ENCODE measurements around the gene SYP.

DNA sequence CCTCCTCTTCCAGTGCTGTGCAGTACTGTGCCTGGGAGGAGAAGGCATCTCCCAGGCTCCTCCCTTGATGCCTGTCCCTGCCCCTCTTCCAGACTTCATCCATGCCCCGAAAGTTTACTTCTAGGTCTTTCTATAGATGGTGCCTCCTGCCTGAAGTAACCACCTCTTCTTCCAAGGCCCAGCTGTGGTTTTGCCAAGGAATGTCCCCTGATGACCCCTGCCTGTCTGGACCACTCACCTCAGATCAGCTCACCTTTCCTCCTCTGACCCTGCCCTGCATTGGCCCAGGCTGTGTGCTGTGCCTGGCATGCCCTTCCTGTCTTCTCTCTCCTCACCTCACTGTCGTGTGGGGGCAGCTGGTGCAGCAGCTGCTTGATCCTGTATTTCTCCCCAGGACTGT is 20.6 kb downstream of the SYP start:
- TF ChIP-seq, protein P1, sequence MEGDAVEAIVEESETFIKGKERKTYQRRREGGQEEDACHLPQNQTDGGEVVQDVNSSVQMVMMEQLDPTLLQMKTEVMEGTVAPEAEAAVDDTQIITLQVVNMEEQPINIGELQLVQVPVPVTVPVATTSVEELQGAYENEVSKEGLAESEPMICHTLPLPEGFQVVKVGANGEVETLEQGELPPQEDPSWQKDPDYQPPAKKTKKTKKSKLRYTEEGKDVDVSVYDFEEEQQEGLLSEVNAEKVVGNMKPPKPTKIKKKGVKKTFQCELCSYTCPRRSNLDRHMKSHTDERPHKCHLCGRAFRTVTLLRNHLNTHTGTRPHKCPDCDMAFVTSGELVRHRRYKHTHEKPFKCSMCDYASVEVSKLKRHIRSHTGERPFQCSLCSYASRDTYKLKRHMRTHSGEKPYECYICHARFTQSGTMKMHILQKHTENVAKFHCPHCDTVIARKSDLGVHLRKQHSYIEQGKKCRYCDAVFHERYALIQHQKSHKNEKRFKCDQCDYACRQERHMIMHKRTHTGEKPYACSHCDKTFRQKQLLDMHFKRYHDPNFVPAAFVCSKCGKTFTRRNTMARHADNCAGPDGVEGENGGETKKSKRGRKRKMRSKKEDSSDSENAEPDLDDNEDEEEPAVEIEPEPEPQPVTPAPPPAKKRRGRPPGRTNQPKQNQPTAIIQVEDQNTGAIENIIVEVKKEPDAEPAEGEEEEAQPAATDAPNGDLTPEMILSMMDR (IDR thresholded peaks at IDR 0.05): no peak
- no peak for TF ChIP-seq POLR2AphosphoS5 (IDR thresholded peaks at IDR 0.05)
- no peak for TF ChIP-seq POLR2A (IDR thresholded peaks at IDR 0.05)
